COLO668 (cell line): ENCODE measurements around the gene RLF.
A peak's percentile ranks its signal among the peaks of the same experiment; 100 is the strongest.

ENCODE experiments used
- DNase-seq: peaks from one replicate; lab custom pipeline; 2025; ENCODE audit not compliant: unreplicated experiment; lab: John Stamatoyannopoulos, UW

The RLF gene, protein sequence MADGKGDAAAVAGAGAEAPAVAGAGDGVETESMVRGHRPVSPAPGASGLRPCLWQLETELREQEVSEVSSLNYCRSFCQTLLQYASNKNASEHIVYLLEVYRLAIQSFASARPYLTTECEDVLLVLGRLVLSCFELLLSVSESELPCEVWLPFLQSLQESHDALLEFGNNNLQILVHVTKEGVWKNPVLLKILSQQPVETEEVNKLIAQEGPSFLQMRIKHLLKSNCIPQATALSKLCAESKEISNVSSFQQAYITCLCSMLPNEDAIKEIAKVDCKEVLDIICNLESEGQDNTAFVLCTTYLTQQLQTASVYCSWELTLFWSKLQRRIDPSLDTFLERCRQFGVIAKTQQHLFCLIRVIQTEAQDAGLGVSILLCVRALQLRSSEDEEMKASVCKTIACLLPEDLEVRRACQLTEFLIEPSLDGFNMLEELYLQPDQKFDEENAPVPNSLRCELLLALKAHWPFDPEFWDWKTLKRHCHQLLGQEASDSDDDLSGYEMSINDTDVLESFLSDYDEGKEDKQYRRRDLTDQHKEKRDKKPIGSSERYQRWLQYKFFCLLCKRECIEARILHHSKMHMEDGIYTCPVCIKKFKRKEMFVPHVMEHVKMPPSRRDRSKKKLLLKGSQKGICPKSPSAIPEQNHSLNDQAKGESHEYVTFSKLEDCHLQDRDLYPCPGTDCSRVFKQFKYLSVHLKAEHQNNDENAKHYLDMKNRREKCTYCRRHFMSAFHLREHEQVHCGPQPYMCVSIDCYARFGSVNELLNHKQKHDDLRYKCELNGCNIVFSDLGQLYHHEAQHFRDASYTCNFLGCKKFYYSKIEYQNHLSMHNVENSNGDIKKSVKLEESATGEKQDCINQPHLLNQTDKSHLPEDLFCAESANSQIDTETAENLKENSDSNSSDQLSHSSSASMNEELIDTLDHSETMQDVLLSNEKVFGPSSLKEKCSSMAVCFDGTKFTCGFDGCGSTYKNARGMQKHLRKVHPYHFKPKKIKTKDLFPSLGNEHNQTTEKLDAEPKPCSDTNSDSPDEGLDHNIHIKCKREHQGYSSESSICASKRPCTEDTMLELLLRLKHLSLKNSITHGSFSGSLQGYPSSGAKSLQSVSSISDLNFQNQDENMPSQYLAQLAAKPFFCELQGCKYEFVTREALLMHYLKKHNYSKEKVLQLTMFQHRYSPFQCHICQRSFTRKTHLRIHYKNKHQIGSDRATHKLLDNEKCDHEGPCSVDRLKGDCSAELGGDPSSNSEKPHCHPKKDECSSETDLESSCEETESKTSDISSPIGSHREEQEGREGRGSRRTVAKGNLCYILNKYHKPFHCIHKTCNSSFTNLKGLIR (N-terminal part only)

DNA sequence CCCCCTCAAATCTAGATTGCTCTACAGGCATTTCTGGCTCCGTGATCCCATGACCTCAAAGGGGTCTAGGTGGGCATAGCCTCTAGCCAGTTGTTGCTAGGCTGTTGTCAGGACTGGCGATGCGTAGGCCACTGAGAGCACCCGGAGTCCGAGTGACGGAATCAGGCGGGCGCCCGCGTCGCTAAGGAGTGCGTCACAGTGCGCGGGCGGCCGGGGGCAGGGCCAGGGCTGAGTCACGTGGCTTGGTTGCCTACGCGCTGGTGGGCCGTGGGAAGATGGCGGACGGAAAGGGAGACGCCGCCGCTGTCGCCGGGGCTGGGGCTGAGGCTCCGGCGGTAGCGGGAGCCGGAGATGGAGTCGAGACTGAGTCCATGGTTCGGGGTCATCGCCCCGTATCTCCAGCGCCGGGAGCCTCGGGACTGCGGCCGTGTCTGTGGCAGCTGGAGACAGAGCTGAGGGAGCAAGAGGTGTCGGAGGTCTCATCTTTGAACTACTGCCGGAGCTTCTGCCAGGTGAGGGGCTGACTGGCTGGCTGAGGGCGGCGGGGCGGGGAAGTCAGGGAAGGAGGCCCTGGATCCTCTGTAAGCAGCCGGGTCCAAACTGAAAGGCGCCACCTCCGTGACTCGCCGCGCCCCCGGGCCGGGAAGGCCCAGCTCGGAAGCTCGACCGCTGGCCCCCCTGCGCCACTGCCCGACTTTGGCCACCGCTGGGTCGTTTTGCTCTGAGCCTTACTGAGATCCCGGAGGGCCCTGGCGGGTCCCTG lies at the start of gene RLF:
TSS of gene RLF (plus strand) at position 263 of the 763 bp plus-strand sequence. CDS start at position 276, 13 bp downstream.
- peak; percentile 100 for DNase-seq

DNA sequence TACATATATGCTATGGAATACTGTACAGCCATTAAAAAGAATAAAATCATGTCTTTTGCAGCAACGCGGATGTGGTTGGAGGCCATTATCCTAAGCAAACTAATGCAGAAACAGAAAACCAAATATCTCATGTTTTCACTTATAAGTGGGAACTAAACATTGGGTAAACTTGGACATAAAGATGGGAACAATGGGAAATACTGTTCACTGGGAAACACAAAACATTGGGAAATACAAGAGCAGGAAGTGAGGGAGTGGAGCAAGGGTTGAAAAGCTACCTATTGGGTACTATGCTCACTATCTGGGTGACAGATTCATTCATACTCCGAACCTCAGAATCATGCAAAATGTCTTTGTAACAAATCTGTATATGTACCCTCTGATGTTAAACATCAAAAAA lies 46.8 kb upstream of the RLF start:
- DNase-seq = no peak

DNA sequence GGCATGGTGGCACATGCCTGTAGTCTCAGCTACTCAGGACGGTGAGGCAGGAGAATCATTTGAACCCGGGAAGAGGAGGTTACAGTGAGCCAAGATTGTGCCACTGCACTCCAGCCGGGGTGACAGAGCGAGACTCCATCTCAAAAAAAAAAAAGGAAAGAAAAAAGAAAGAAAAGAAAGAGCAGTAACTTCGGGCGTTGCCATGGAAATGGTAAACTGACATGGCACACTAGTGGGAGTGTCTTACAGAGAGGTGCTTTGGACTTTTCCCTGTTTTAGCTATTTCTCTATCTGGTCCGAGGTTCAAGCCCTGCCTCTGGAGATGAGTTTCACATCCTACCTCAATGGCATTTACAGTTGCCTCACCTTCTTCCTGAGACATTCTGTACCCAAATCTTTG lies 41.1 kb upstream of the RLF start:
- DNase-seq = no peak

DNA sequence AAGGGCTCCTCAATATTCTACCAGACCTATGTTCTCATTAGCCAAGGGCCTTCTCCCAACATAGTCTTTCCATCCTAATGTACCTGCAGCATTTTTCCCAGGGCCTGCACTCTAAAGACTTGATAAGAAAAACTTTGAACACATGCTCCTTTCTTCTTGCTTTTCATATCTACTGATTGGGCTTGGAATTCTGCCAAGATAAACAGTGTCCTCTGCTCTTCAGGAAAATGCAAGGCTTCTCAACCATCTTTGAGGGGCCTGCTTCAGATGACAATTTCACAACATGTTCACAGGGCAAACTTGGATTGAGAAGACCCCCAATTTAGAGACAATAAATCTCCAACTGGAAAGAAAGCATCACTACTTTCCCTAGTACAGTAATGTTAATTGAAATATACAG lies 38.3 kb upstream of the RLF start:
- DNase-seq = no peak

DNA sequence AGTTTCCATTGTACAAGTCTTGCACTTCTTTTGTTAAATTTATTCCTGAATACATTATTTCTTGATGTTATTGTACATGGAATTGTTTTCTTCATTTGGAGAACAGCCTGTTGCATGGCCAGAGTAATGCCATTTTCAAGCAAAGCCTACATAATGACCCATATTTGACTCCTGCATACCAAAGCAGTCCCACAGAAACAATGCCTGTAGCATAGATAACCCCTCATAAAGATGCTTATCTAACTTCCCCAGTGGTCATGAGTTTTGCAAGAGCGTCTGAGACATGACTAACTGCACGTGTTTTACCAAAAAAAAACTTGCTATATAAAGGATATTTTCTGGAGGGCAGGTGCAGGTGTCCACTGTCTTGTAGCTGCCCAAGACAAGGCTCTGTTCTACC lies 30.3 kb upstream of the RLF start:
- no peak for DNase-seq

DNA sequence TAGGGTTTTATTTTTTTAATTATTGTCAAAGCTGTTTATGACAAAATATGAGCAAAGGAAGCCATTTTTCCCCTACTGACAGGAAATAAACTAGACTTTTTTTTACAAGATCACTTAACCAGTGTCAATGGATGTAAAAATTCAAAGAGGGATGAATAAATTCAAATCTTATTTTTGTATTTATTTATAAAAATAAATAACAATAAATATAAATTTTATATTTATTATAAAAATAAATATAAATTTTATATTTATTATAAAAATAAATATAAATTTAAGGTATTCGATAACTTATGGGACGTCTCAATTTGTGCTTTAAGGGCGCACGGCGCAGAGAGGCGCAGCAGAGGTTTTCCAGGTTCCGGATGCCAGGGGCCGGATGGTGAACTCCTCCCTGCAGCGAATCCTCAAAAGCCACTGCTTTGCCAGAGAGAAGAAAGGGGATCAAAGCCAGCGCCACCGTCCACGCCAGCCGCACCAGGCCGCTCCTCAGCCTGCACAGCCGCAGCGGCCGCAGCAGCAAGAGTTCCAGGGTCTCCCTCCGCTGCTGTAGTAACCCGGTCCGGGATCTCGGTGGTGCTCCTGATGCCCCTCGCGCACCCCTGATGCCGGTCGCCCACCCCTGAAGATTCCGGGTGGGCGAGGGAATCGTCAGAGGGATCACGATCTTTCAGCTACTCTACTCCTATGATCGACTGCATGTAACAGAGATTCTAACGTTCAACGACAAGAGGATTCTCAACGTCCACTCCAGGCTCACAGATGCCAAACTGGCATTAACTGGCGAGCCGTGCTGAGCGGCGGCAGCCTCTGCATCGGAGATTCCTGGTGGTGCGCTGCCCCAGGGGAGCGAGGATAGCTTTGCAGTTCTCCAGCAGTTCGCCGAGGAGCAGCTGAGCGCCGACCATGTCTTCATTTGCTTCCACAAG lies 28.5 kb upstream of the RLF start:
- DNase-seq = no peak

DNA sequence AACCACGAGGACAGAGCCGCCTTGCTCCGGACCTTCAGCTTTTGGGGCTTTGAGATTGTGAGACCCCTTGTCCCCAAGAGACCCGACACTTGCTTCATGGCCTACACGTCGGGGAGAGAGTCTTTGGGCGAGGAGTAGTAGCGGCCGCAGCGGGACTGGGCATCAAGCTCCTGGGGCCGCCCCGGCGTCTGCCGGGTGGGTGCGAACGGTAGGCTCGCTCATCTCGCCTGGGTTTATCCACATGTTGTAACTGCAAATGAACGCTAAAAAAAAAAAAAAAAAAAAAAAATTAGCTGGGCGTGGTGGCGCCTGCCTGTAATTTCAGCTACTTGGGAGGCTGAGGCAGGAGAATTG lies 27.9 kb upstream of the RLF start:
- DNase-seq = no peak

DNA sequence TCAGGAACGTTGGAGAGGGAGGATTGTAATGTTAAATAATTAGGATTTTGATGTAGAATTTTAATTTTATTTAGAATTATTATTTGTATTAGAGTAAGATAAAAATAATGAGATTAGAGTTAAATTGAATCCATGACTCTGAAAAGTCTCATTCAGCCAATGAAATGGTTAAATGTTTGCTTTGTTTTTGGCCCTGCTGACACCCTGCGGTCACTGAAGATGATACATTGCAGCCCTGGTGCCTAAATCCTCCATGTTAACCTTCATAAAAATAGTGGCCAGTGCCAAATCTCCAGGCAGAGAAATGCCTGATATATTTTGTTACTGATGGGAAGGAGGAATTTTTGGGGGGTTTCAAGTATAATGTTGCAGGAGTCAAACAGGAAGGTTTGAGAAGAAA lies 27.3 kb upstream of the RLF start:
- no peak for DNase-seq

DNA sequence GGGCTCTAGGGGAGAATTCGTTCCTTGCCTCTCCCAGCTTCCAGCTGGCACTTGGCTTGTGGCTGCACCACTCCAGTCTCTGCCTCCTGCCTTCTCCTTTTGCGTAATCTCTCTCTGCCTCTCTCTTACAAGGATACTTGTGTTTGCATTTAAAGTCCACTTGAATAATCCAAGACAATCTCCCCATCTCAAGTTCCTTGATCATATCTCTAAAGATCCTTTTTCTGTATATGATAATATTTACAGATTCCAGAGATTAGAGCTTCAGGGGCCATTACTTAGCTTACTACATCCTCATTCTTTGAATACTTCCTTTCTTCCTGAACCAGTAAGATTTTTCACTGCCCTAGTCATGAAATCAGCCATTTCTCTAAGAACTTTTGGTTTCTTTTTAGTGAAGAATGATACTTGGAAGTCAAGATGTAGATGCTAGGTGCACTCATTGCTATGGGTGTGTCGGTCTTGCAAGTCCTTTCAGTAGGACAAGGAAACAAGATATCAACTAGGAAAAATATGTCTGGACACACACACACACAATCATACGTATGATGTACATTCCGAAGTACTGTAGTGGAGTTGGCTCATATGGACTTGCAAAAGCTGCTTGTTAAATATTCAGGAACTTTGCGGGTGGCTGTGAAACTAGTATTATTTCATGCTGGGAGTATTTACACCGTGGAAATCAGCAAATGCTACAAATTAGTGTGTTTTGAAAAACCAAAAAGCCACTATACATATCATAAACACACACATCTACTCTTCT lies 20.8 kb upstream of the RLF start:
- DNase-seq = no peak

DNA sequence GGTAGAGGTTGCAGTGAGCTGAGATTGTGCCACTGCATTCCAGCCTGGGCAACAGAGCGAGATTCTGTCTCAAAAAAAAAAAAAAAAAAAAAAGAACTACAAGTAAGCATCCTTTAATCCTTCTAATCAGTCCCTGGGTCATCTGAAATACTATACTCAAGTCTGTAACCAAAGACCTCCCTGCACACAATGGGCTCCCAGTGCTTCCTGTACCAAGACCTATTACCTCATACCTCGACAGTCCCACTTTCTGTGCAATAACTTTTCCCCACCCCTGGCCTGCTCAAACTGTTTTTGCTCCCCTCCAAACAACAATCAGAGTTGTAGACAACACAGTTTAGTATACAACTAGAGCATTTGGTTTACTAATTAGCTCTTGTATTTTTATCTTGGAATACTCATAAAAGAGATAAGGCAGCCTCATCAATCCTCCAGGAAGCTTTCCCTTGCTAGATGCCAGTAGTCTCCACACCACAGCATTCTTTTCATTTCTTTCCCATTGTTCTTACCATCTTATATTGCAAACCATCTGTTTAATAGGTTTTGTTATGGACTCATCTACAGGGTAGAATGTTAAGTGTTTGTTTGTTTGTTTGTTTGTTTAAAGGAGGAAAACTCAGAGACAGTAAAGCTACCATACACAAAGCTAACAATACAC lies 19.2 kb upstream of the RLF start:
- DNase-seq = no peak

DNA sequence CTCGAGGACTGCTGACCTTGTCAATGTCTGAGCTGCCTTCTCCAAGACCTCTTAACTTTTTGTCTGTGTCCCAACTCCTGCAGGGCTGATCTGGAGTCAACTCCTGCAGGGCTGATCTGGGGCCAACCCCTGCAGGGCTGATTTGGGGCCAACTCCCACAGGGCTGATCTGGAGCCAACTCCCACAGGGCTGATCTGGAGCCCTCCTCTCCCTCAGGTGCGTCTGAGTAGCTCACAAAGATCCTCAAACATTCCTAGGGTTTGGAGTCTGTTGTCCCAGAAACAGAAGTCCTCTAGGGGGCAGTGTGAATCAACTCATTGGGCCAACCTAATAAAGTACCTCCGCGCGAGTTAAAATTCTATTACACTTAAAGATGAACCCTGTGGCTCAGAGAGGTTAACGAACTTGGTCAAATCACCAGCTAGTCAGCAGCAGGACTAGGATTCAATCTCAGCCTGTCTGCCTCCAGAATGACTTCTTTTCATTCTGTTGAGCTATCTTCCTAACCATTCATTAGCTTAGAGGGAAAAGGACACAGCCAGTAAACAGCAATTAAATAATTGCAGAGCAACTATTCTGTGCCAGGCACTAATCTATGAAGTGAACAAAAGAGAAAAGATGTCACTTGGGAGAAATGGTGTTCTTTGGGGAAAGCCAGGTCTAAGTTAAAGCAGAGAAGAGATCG lies 17.2 kb upstream of the RLF start:
- peak; percentile 100 for DNase-seq

DNA sequence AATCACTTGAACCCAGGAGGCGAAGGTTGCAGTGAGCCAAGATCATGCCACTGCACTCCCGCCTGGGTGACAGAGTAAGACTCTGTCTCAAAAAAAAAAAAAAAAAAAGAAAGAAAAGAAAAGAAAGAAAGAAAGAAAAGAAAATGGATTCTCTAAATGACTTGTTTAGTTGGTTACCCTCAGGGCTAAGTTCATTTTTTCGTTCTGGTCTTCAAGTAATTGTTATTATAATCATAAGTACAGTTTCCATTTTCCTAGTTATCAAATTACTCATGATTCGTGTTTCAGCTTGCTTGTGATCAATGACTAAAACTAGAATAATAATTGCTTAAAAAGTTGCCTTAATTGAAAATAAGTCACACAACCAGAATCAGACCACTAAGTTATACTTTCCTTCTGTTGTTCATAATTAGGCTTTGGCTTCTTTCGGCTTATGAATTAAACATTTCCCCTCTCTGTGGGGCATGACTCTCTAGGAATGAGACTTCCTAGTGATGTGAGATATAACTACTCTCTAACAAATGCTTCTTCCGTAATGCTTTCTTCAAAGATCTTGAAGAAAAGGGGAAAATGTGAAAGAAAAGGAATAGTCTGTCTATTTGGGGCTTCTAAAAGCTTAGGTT lies 9.6 kb upstream of the RLF start:
- DNase-seq = no peak

DNA sequence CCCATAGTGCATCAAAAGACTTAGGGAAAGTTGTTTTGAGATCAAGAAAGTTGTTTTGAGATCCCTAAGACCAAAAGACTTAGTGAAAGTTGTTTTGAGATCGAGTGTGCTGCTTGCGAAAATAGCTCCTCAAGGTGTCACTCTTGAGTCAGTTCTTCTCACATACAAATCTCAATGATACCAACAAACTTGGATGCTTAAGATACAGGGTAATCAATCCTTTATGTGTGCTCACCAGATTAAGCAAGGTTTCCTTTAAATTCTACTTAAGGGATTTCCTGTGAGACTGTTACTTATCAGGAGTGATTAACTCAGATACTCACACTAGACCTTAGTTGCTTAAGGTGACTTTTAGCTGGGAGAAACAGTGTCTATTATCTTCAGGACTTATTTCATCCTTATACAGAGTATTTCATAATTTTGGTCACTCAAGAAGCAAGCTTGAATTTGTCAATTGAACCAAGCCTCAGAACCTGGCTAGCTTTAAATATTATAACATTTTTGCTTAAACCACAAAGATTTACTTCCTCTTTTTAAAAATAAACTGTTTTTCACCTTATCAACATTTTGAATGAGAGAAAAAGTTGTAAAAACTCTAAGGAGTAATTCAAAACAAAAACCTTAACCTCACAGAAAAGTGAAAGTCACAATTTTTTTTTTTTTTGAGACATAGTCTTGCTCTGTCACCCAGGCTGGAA lies 8.0 kb upstream of the RLF start:
- peak; percentile 99 for DNase-seq

DNA sequence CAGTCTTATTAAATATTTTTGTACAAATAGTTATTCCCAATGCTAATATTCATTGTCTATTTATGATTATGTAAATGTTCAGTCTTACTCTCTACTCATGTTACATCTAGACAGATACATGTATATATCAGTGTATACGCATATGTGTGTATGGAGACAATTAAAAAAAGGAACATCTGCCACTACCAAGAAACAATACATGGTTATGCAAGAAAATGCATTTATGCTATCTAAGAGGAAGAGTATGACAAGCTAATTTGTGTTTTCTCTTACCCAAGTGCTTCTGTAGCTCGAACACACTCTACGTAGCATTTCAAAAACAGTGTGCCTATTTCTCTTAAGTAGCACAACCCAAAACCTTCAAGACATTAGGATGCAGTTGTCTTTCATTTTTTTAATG lies 6.1 kb upstream of the RLF start:
- no peak for DNase-seq

DNA sequence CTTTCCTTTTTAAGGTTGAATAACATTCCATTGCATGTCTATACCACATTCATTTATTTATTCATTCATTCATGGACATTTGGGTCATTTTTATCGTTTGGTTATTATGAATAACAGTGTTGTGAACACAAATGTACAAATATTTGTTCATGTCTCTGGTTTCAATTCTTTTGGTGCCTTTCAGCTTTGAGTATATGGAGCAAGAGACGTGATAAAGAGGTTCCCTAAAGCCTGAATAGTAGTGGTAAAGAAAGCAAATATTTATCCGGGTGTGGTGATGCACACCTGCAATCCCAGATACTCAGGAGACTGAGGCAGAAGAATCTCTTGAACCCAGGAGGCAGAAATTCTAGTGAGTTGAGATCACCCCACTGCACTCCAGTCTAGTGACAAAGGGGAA lies 5.3 kb upstream of the RLF start:
- no peak for DNase-seq

DNA sequence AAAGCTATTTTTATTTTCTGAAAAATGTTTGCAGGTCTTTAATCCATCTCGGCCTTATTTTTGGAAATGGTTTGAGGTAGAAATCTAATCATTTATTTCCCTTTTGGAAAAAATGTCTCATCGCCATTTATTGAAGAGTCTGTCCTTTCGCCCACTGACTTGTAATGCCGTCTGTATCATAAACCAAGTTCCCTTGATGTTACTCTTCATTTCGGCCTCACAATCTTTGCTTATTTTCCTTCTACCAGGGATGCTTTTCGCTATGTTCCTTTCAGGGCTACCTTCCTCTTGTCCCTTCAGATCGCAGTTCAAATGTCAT lies 422 bp upstream of the RLF start:
- no peak for DNase-seq

DNA sequence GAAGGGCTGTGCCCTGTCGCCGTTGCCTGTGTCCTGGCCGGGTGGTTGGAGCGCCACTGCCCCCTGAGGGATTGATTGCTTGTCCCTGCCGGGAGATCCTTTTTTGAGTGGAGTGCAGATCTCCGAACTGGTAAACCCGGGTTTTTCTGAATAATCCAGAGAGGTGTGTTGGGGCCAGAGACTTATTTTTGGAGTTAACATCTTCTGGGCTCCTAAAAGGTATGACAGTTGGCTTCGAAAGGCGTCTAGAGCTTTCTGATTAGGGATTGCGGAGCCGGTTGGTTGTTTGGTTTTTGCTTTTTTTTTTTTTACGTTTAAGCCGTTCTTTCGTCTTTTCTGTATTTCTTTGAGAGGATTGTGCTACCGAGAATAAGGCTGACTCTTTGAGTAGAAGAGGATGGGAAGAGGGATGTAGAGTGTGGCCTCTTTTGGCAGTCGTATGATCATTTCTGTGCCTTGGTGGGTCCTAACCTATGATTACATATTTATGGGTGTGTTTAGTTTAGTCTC lies 756 bp downstream of the RLF start:
- DNase-seq = no peak
